ENCODE data around the gene EREG.

Gene EREG

GRCh38 chr4:74344031-74344430, 20.9 kb upstream of the EREG start:
- no peak for DNase-seq (ENCODE audit: low read depth)

- DNase-seq (ENCODE audit: low read depth), result no peak
Observed at GRCh38 chr4:74353858-74354257, 11.1 kb upstream of the EREG start.

GRCh38 chr4:74357965-74358364, 7.0 kb upstream of the EREG start:
- DNase-seq (ENCODE audit: low read depth), result no peak

- no peak for DNase-seq (ENCODE audit: low read depth)
Observed at GRCh38 chr4:74361671-74362070, 3.3 kb upstream of the EREG start.

GRCh38 chr4:74362347-74362746, 2.6 kb upstream of the EREG start:
- no peak for DNase-seq (ENCODE audit: low read depth)

GRCh38 chr4:74364256-74364651, 691 bp upstream of the EREG start:
- no peak for DNase-seq (ENCODE audit: low read depth)

GRCh38 chr4:74365761-74366160, 816 bp downstream of the EREG start:
- no peak for DNase-seq (ENCODE audit: low read depth)

- DNase-seq (ENCODE audit: low read depth), result no peak
Observed at GRCh38 chr4:74366367-74366911, 1.5 kb downstream of the EREG start.

- no peak for DNase-seq (ENCODE audit: low read depth)
Observed at GRCh38 chr4:74367656-74368290, 2.8 kb downstream of the EREG start.

- DNase-seq (ENCODE audit: low read depth), result no peak
Observed at GRCh38 chr4:74368596-74368995, 3.7 kb downstream of the EREG start.

GRCh38 chr4:74369855-74370254, 4.9 kb downstream of the EREG start:
- DNase-seq (ENCODE audit: low read depth), result no peak

- no peak for DNase-seq (ENCODE audit: low read depth)
Observed at GRCh38 chr4:74370912-74371311, 6.0 kb downstream of the EREG start.

- no peak for DNase-seq (ENCODE audit: low read depth)
Observed at GRCh38 chr4:74374128-74374527, 9.2 kb downstream of the EREG start.

GRCh38 chr4:74374561-74375327, 9.8 kb downstream of the EREG start:
- DNase-seq (ENCODE audit: low read depth), result no peak

- DNase-seq (ENCODE audit: low read depth), result no peak
Observed at GRCh38 chr4:74375824-74376426, 11.0 kb downstream of the EREG start.

GRCh38 chr4:74376888-74377483, 12.0 kb downstream of the EREG start:
- no peak for DNase-seq (ENCODE audit: low read depth)

- no peak for DNase-seq (ENCODE audit: low read depth)
Observed at GRCh38 chr4:74377714-74378113, 12.8 kb downstream of the EREG start.

GRCh38 chr4:74378573-74378972, 13.6 kb downstream of the EREG start:
- DNase-seq (ENCODE audit: low read depth), result no peak

GRCh38 chr4:74379912-74380311, 15.0 kb downstream of the EREG start:
- no peak for DNase-seq (ENCODE audit: low read depth)

GRCh38 chr4:74385386-74385785, 20.4 kb downstream of the EREG start:
- DNase-seq (ENCODE audit: low read depth), result no peak

- no peak for DNase-seq (ENCODE audit: low read depth)
Observed at GRCh38 chr4:74386159-74386558, 21.2 kb downstream of the EREG start.

GRCh38 chr4:74387790-74388189, 22.8 kb downstream of the EREG start:
- DNase-seq (ENCODE audit: low read depth), result no peak

- DNase-seq (ENCODE audit: low read depth), result no peak
Observed at GRCh38 chr4:74389494-74389893, 24.5 kb downstream of the EREG start.
